HL-60/S4 treated with retinoic acid at 250 ng/mL for 4 days and 3 days (cell line): ENCODE data around the gene TBC1D22A.

Source experiments
- in situ Hi-C: fragments of 300-500 bp; cut with MboI; formaldehyde crosslinking; loops from 2 replicates; pipeline ENCODE4 v1.7.0; 2022; ENCODE audit warnings: low sequenced_read_pairs

TBC1D22A gene

GRCh38 chr22:47063606-47064005, 301.2 kb downstream of the TBC1D22A start:
- in situ Hi-C loops: no loop called here

- in situ Hi-C loops: no loop called here
Measured at GRCh38 chr22:47064016-47064415, 301.6 kb downstream of the TBC1D22A start.

- in situ Hi-C loops: no loop called here
Measured at GRCh38 chr22:47064416-47064815, 302.0 kb downstream of the TBC1D22A start.

GRCh38 chr22:47065756-47066615, 303.5 kb downstream of the TBC1D22A start:
- in situ Hi-C loops: no loop called here

GRCh38 chr22:47066616-47066905, 304.1 kb downstream of the TBC1D22A start:
- in situ Hi-C loops: no loop called here

- in situ Hi-C loops: no loop called here
Measured at GRCh38 chr22:47067321-47067890, 305.0 kb downstream of the TBC1D22A start.

GRCh38 chr22:47067911-47068625, 305.6 kb downstream of the TBC1D22A start:
- in situ Hi-C loops: no loop called here

- in situ Hi-C loops: no loop called here
Measured at GRCh38 chr22:47068626-47068996, 306.2 kb downstream of the TBC1D22A start.

- in situ Hi-C loops: no loop called here
Measured at GRCh38 chr22:47069270-47069669, 306.8 kb downstream of the TBC1D22A start.

GRCh38 chr22:47071078-47071806, 308.8 kb downstream of the TBC1D22A start:
- in situ Hi-C loops: no loop called here

- in situ Hi-C loops: no loop called here
Measured at GRCh38 chr22:47071807-47072641, 309.6 kb downstream of the TBC1D22A start.

GRCh38 chr22:47072642-47072967, 310.2 kb downstream of the TBC1D22A start:
- in situ Hi-C loops: no loop called here

- in situ Hi-C loops: no loop called here
Measured at GRCh38 chr22:47073075-47073474, 310.6 kb downstream of the TBC1D22A start.

GRCh38 chr22:47074105-47074504, 311.7 kb downstream of the TBC1D22A start:
- in situ Hi-C loops: no loop called here

GRCh38 chr22:47075568-47075967, 313.1 kb downstream of the TBC1D22A start:
- in situ Hi-C loops: no loop called here

- in situ Hi-C loops: no loop called here
Measured at GRCh38 chr22:47076758-47077157, 314.3 kb downstream of the TBC1D22A start.

- in situ Hi-C loops: no loop called here
Measured at GRCh38 chr22:47080100-47080499, 317.6 kb downstream of the TBC1D22A start.

GRCh38 chr22:47082505-47082904, 320.1 kb downstream of the TBC1D22A start:
- in situ Hi-C loops: no loop called here

GRCh38 chr22:47083379-47083986, 321.0 kb downstream of the TBC1D22A start:
- in situ Hi-C loops: no loop called here

GRCh38 chr22:47084226-47084625, 321.8 kb downstream of the TBC1D22A start:
- in situ Hi-C loops: no loop called here
